OCI-LY3 (cell line): ENCODE measurements around the gene SRGAP2.
"Not testable (repeated sequence)": the region's sequence is repeated elsewhere in the genome, so short reads cannot be mapped to it uniquely, and the experiment has no call there.

ENCODE experiments used
- H2AFZ ChIP-seq: fragments of 200-600, 300-600 bp; shearing (Covaris generic); 2 replicates; pipeline ENCODE4 v1.6.0; 2014; ENCODE audit warnings: antibody characterized with exemption, low read depth, low read length
- H3K27ac ChIP-seq: fragments of 200-600, 300-600 bp; sonication (generic); 2 replicates; pipeline ENCODE4 v1.5.1; 2014; ENCODE audit warnings: mild to moderate bottlenecking, low read length, moderate library complexity, mixed read lengths
- H3K27me3 ChIP-seq: fragments of 200-600, 300-600 bp; sonication (generic); 2 replicates; pipeline ENCODE4 v1.6.1; 2014; ENCODE audit warnings: low read depth, low read length, mixed read lengths
- H3K36me3 ChIP-seq: fragments of 200-600, 300-600 bp; sonication (generic); replicated peaks from 2 replicates; pipeline ENCODE3; 2014; ENCODE audit warnings: low read depth, low read length, mixed read lengths
- H3K4me1 ChIP-seq: fragments of 300-600, 200-600 bp; sonication (generic); 2 replicates; pipeline ENCODE4 v1.6.1; 2014; ENCODE audit warnings: low read length, mixed read lengths
- H3K4me2 ChIP-seq: fragments of 200-600, 300-600 bp; sonication (generic); 2 replicates; pipeline ENCODE4 v1.6.1; 2014; ENCODE audit warnings: low read length, mixed read lengths
- H3K4me3 ChIP-seq: fragments of 300-600, 200-600 bp; sonication (generic); 2 replicates; pipeline ENCODE4 v1.5.1; 2014; ENCODE audit warnings: antibody characterized with exemption, mild to moderate bottlenecking, low read length, moderate library complexity
- H3K79me2 ChIP-seq: fragments of 300-600, 200-600 bp; shearing (Covaris generic); 2 replicates; pipeline ENCODE4 v1.6.1; 2014; ENCODE audit warnings: mild to moderate bottlenecking, low read length, mixed read lengths
- H3K9ac ChIP-seq: fragments of 300-600, 200-600 bp; shearing (Covaris generic); 2 replicates; pipeline ENCODE4 v1.6.0; 2014; ENCODE audit warnings: mild to moderate bottlenecking, low read length, moderate library complexity
- H3K9me3 ChIP-seq: fragments of 200-600, 300-600 bp; shearing (Covaris generic); 2 replicates; pipeline ENCODE4 v1.6.1; 2014; ENCODE audit warnings: low read length, mixed read lengths; ENCODE audit not compliant: insufficient read depth
- H4K20me1 ChIP-seq: fragments of 200-600, 300-600 bp; sonication (generic); 2 replicates; pipeline ENCODE4 v1.6.1; 2016; ENCODE audit warnings: low read length, mixed read lengths; ENCODE audit not compliant: insufficient read depth

SRGAP2 gene

GRCh38 chr1:206203364-206204158 lies at the start of gene SRGAP2:
TSS of gene SRGAP2 (plus strand) at chr1:206203541. CDS start at chr1:206205971, 2,430 bp downstream.
- Histone ChIP-seq H3K27ac (peak within 1 kb of the TSS; percentile 47; the same call in 1 of the 2 replicates), H3K4me2 (peak within 1 kb of the TSS; percentile 49)
- not testable (repeated sequence) for H3K4me1 ChIP-seq

GRCh38 chr1:206167350-206168029 lies 35.9 kb upstream of the SRGAP2 start:
- not testable (repeated sequence) for H4K20me1 ChIP-seq, H3K27me3 ChIP-seq, H2AFZ ChIP-seq, H3K4me2 ChIP-seq, H3K36me3 ChIP-seq, H3K79me2 ChIP-seq, H3K27ac ChIP-seq, H3K4me1 ChIP-seq, H3K4me3 ChIP-seq, H3K9ac ChIP-seq, H3K9me3 ChIP-seq

More at GRCh38 chr1:206203364-206204158, at the start of gene SRGAP2:
- H4K20me1 ChIP-seq, H3K36me3 ChIP-seq, H2AFZ ChIP-seq, H3K79me2 ChIP-seq, H3K27me3 ChIP-seq, H3K9me3 ChIP-seq: not testable (repeated sequence)
- peak within 1 kb of the TSS; percentile 61 for H3K9ac ChIP-seq
- peak within 1 kb of the TSS; percentile 73 for H3K4me3 ChIP-seq

DNA sequence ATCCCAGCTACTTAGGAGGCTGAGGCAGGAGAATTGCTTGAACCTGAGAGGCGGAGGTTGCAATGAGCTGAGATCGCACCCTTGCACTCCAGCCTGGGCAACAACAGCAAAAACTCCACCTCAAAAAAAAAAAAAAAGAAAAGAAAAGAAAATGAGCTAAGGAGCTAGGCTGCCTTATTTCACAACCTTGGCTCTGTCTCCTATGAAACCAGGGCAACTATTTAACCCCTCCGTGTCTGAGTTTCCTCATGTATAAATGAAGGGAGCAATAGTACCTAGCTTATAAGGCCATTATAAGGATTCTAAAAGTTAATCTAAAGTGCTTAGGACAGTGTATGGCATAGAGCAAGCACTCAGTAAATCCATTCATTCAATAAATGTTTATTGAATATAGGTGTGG lies 33.5 kb upstream of the SRGAP2 start:
- not testable (repeated sequence) for H3K4me2 ChIP-seq, H2AFZ ChIP-seq, H3K4me1 ChIP-seq, H3K36me3 ChIP-seq, H3K4me3 ChIP-seq, H3K9ac ChIP-seq, H3K27me3 ChIP-seq, H3K27ac ChIP-seq, H4K20me1 ChIP-seq, H3K9me3 ChIP-seq, H3K79me2 ChIP-seq

DNA sequence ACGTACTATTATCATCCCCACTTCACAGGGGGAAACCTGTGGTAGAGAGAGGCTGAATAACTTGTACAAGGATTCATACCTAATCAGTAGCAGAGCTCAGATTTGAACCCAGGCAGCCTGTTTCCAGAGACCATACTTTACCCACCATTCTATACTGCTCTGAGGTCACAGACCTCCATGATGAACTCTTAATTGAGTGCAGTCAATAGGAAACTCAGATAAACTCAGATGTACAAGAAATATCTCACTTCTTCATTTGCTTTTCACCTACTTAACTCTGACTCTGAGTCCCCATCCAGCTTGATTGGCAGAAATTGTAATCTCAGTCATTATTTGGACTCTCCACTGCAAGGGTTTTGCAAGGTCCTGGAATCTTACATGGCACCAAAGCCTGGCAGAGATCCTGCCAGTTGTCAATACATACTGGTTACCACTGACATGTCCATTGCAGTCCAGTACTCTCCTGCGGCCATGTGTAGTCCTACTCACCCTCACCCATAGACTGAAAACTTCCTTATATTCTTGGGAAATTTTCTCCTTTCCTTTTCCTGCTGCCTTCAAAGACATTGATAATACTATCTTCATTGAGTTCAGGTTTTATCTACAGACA lies 30.1 kb upstream of the SRGAP2 start:
- not testable (repeated sequence) for H3K36me3 ChIP-seq, H3K4me3 ChIP-seq, H2AFZ ChIP-seq, H3K4me1 ChIP-seq, H3K27me3 ChIP-seq, H3K27ac ChIP-seq, H3K9me3 ChIP-seq, H3K79me2 ChIP-seq, H4K20me1 ChIP-seq, H3K4me2 ChIP-seq, H3K9ac ChIP-seq

DNA sequence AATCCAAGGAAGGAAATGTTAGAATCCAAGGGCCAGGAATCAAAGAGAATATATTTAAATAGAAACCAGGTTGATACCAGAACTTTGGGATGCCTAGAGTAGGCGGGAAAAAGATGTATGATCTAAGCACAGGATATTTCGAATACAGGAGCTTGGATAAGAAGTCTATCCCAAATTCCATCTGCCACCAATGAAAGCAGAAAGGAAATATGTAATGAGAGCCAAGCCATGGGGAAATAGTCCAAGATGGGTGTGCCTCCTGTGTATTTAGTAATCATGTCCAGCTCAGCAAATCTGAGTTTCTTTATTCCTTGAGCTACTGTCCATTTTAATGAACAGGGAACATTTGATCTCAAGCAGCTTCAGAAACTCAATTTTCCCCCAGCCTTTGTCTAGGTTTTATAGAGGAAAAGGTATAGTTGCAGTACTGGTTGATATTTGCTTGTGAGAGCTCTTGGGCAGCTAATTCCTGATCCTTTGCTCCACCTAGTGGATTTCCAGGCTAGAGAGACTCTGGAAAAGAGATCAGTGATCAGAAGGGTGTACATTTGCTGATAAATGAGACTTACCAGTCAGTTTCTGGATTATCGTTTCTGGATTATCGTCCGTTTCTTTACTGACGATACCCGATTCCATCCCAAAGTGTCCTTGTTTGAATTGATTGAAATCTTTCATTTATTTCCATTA lies 29.0 kb upstream of the SRGAP2 start:
- H3K4me2 ChIP-seq, H4K20me1 ChIP-seq, H3K27me3 ChIP-seq, H3K27ac ChIP-seq, H3K4me1 ChIP-seq, H3K4me3 ChIP-seq, H3K36me3 ChIP-seq, H3K9me3 ChIP-seq, H3K9ac ChIP-seq, H3K79me2 ChIP-seq, H2AFZ ChIP-seq: not testable (repeated sequence)

GRCh38 chr1:206175459-206176113 lies 27.8 kb upstream of the SRGAP2 start:
- not testable (repeated sequence) for H3K9me3 ChIP-seq, H3K79me2 ChIP-seq, H2AFZ ChIP-seq, H3K4me1 ChIP-seq, H3K36me3 ChIP-seq, H4K20me1 ChIP-seq, H3K4me3 ChIP-seq, H3K4me2 ChIP-seq, H3K27ac ChIP-seq, H3K9ac ChIP-seq, H3K27me3 ChIP-seq

- not testable (repeated sequence) for H3K36me3 ChIP-seq, H3K27ac ChIP-seq, H2AFZ ChIP-seq, H3K4me1 ChIP-seq, H3K4me2 ChIP-seq, H3K27me3 ChIP-seq, H3K4me3 ChIP-seq, H3K9me3 ChIP-seq, H4K20me1 ChIP-seq, H3K79me2 ChIP-seq, H3K9ac ChIP-seq
Measured at GRCh38 chr1:206176114-206176502, 27.2 kb upstream of the SRGAP2 start.

GRCh38 chr1:206178061-206178989 lies 25.0 kb upstream of the SRGAP2 start:
- not testable (repeated sequence) for H3K79me2 ChIP-seq, H3K27ac ChIP-seq

More at GRCh38 chr1:206178061-206178989, 25.0 kb upstream of the SRGAP2 start:
- not testable (repeated sequence) for H4K20me1 ChIP-seq, H3K4me2 ChIP-seq, H3K4me1 ChIP-seq, H2AFZ ChIP-seq, H3K4me3 ChIP-seq, H3K9me3 ChIP-seq, H3K36me3 ChIP-seq, H3K27me3 ChIP-seq, H3K9ac ChIP-seq
